ENCODE data around the gene FAM78B. TPM values are rescaled to one million over a fixed set of nuclear protein-coding genes. Genes with fewer than 3 reads are reported as not detected.

Gene FAM78B
- total and polyA plus RNA-seq, 2 of the 8 experiments (the other 6 are each of a cell fraction or from before 2014, with no cell fraction given): 2.3 to 3.6 TPM

GRCh38 chr1:166136699-166137401 is 30.0 kb downstream of the FAM78B start:
- Histone ChIP-seq H3K27me3 (replicated peaks in 1 of 4; ENCODE audit: control insufficient read depth in 3 of 4, extremely low read depth in 1 of 4, insufficient read depth in 3 of 4, low read length in 3 of 4) (no peaks in the 10 kb centered on the region), H3K23ac (ENCODE audit: insufficient read length) (no peak overlapping the region), H4K20me1 (replicated peaks in 1 of 2; ENCODE audit: control insufficient read depth in 1 of 2, insufficient read depth in 2 of 2, low read length in 2 of 2) (no peaks in the 10 kb centered on the region), H2BK5ac (ENCODE audit: low read depth, low read length) (no peak overlapping the region), H3K79me2 (ENCODE audit: control insufficient read depth in 1 of 2, insufficient read depth in 2 of 2, low read length in 2 of 2) (no peaks in the 10 kb centered on the region), H3K4ac (replicated peaks; ENCODE audit: insufficient read length, low read depth, low read length) (no peak overlapping the region), H3K36me3 (ENCODE audit: control insufficient read depth in 2 of 4, insufficient read depth in 4 of 4, low read length in 3 of 4) (no peaks in the 10 kb centered on the region), H3K9ac (replicated peaks in 1 of 4; ENCODE audit: extremely low read depth in 1 of 4, low read depth in 3 of 4, low read length in 3 of 4) (no peak overlapping the region), H2BK12ac (ENCODE audit: low read depth, low read length) (no peak overlapping the region), H2BK20ac (ENCODE audit: low read length) (no peak overlapping the region), H3K18ac (ENCODE audit: extremely low read depth, low read length) (no peak overlapping the region), H3K4me1 (replicated peaks in 1 of 4; ENCODE audit: control insufficient read depth in 3 of 4, insufficient read depth in 4 of 4, low read length in 3 of 4) (no peaks in the 10 kb centered on the region), H3K23me2 (ENCODE audit: low read depth, low read length) (no peaks in the 10 kb centered on the region), H3K4me2 (ENCODE audit: insufficient read depth in 1 of 2, low read depth in 2 of 2, low read length in 2 of 2) (no peak overlapping the region), H3K27ac (ENCODE audit: low read depth, low read length) (no peak overlapping the region), H3K56ac (replicated peaks; ENCODE audit: insufficient read length, low read depth, low read length) (no peak overlapping the region), H3K9me3 (ENCODE audit: insufficient read depth in 2 of 2, low read depth in 1 of 2, low read length in 1 of 2) (no peaks in the 10 kb centered on the region), H4K5ac (ENCODE audit: insufficient read length, low read depth, low read length) (no peak overlapping the region), H4K8ac (ENCODE audit: extremely low read depth, insufficient read depth, low read length) (no peak overlapping the region), H2BK15ac (ENCODE audit: low read length) (no peak overlapping the region), H4K91ac (replicated peaks; ENCODE audit: insufficient read length, low read length) (no peak overlapping the region), H2AK5ac (ENCODE audit: low read depth, low read length) (no peak overlapping the region), H3K4me3 (ENCODE audit: extremely low read depth in 1 of 4, insufficient read depth in 2 of 4, low read depth in 3 of 4, low read length in 4 of 4) (no peak overlapping the region), H3K14ac (ENCODE audit: insufficient read length) (no peak overlapping the region), H2AFZ (ENCODE audit: low read length) (no peak overlapping the region), H3K79me1 (ENCODE audit: low read depth, low read length) (no peaks in the 10 kb centered on the region), H2BK120ac (replicated peaks; ENCODE audit: low read depth, low read length) (no peak overlapping the region)
- TF ChIP-seq SAP30 (IDR thresholded peaks at IDR 0.05; ENCODE audit: insufficient read depth, insufficient replicate concordance, low read length) (no peak), RAD21 (IDR thresholded peaks at IDR 0.05 in 1 of 2, conservative IDR thresholded peaks at IDR 0.05 in 1 of 2; ENCODE audit: low read depth in 2 of 2, low read length in 2 of 2) (no peak), RBBP5 (IDR thresholded peaks at IDR 0.05; ENCODE audit: borderline replicate concordance, low read depth, low read length) (no peak), ATF2 (IDR thresholded peaks at IDR 0.05; ENCODE audit: low read length) (no peak), SP2 (IDR thresholded peaks at IDR 0.05; ENCODE audit: low read length) (no peak), SIN3A (conservative IDR thresholded peaks at IDR 0.05 in 1 of 2, IDR thresholded peaks at IDR 0.05 in 1 of 2; ENCODE audit: low read depth in 1 of 2, low read length in 2 of 2) (no peak)
- FAIRE-seq: no peak
- no peak for DNase-seq (ENCODE audit: low read depth in 1 of 2, low spot score in 2 of 2)
- 92% methylated on average over 5 of the region's 5 CpGs; no CpG with 5 or more reads in 1 of the 2 experiments for WGBS, 2 experiments (ENCODE audit: extremely low coverage in 1 of 2, insufficient coverage in 1 of 2, insufficient read length in 1 of 2, insufficient replicate concordance in 2 of 2, low coverage in 1 of 2, low lambda C conversion rate in 2 of 2, missing lambda C conversion rate in 1 of 2)
- ChIA-PET POLR2A (ENCODE audit: partially characterized antibody) (interaction anchor here (0.9 to 1.0 kb wide), 2 partner anchors 19 to 702 kb away, joined by 3 read pairs; partner anchors contain the start of gene POGK), CTCF (ENCODE audit: partially characterized antibody) (interaction anchor here (0.8 to 2.2 kb wide), 8 partner anchors 12 to 342 kb away, joined by 3 to 13 read pairs (median 4); no protein-coding TSS in a partner anchor)
